Neural progenitor cell (in vitro differentiated cells): ENCODE data around the gene METRNL. TPM values are rescaled to one million over a fixed set of nuclear protein-coding genes. Genes with fewer than 3 reads are reported as not detected.
A peak's percentile ranks its signal among the peaks of the same experiment; 100 is the strongest.

Experiments
- DNase-seq: peaks from one replicate; pipeline ENCODE4 v3.0.0-alpha.2; 2016; ENCODE audit warnings: low spot score
- H2AFZ ChIP-seq: fragments of 200-600 bp; sonication (generic); replicated peaks from 2 replicates; pipeline ENCODE4 v1.6.1; 2016; ENCODE audit warnings: antibody characterized with exemption
- H3F3A ChIP-seq: fragments of 200-600 bp; sonication (generic); 2 replicates; pipeline ENCODE4 v1.6.1; 2016; ENCODE audit warnings: antibody characterized with exemption, low read depth
- H3K27ac ChIP-seq: fragments of 200-600 bp; sonication (generic); 2 replicates; pipeline ENCODE4 v1.5.1; 2016; ENCODE audit warnings: mild to moderate bottlenecking
- H3K27me3 ChIP-seq: fragments of 200-600 bp; sonication (generic); 2 replicates; pipeline ENCODE4 v1.6.1; 2016; ENCODE audit warnings: mild to moderate bottlenecking, moderate library complexity
- H3K36me3 ChIP-seq: fragments of 200-600 bp; sonication (generic); 2 replicates; pipeline ENCODE4 v1.5.1; 2016
- H3K4me1 ChIP-seq: fragments of 200-600 bp; sonication (generic); 2 replicates; pipeline ENCODE4 v1.6.1; 2016; ENCODE audit warnings: mixed run types
- H3K4me2 ChIP-seq: fragments of 200-600 bp; sonication (generic); 2 replicates; pipeline ENCODE4 v1.6.1; 2016
- H3K4me3 ChIP-seq: fragments of 200-600 bp; sonication (generic); 2 replicates; pipeline ENCODE4 v1.5.1; 2016
- H3K79me2 ChIP-seq: fragments of 200-600 bp; sonication (generic); 2 replicates; pipeline ENCODE4 v1.6.1; 2016; ENCODE audit warnings: low read depth
- H3K9ac ChIP-seq: fragments of 200-600 bp; sonication (generic); 2 replicates; pipeline ENCODE4 v1.6.1; 2016
- H3K9me3 ChIP-seq: fragments of 200-600 bp; sonication (generic); 2 replicates; pipeline ENCODE4 v1.5.1; 2016; ENCODE audit warnings: low read depth
- H4K20me1 ChIP-seq: fragments of 200-600 bp; sonication (generic); 2 replicates; pipeline ENCODE4 v1.6.1; 2016; ENCODE audit warnings: low read depth
- H3K27ac Mint-ChIP-seq: 3 replicates; pipeline ENCODE4 v1.8.0; 2021; ENCODE audit warnings: mixed read lengths
- H3K27me3 Mint-ChIP-seq: 2 replicates; pipeline ENCODE4 v1.8.0; 2022; ENCODE audit warnings: low read depth, mild to moderate bottlenecking, inconsistent platforms, moderate library complexity, mixed read lengths; ENCODE audit not compliant: insufficient read depth
- H3K36me3 Mint-ChIP-seq: 3 replicates; pipeline ENCODE4 v1.8.0; 2021; ENCODE audit warnings: mixed read lengths
- H3K4me1 Mint-ChIP-seq: 3 replicates; pipeline ENCODE4 v1.8.0; 2021; ENCODE audit warnings: mixed read lengths
- H3K4me3 Mint-ChIP-seq: 3 replicates; pipeline ENCODE4 v1.8.0; 2021; ENCODE audit warnings: mild to moderate bottlenecking, moderate library complexity, mixed read lengths
- H3K9me3 Mint-ChIP-seq: 3 replicates; pipeline ENCODE4 v1.8.0; 2020; ENCODE audit warnings: mixed read lengths
- EZH2 ChIP-seq: fragments of 200-600 bp; sonication (generic); IDR thresholded peaks from 2 replicates; pipeline ENCODE4 v1.6.1; 2017; ENCODE audit warnings: antibody characterized with exemption, mild to moderate bottlenecking, moderate library complexity
- EZH2phosphoT487 ChIP-seq: fragments of 200-600 bp; sonication (generic); IDR thresholded peaks from 2 replicates; pipeline ENCODE4 v1.6.1; 2017; ENCODE audit warnings: antibody characterized with exemption
- total RNA-seq: library from RNA; depleted of rRNA; stranded (reverse); fragments of >200 nt; gene quantifications from 2 replicates; pipeline ENCODE4 v1.2.3, GENCODE V29; 2015; ENCODE audit warnings: low replicate concordance
- TF ChIP-seq, protein P1 (sequence below): fragments of 200-600 bp; sonication (generic); IDR thresholded peaks from 2 replicates; pipeline ENCODE4 v1.5.1; 2017; ENCODE audit warnings: antibody characterized with exemption, mild to moderate bottlenecking

The METRNL gene
- total RNA-seq, 1 donor from 2014 or later = 3.6 TPM

DNA sequence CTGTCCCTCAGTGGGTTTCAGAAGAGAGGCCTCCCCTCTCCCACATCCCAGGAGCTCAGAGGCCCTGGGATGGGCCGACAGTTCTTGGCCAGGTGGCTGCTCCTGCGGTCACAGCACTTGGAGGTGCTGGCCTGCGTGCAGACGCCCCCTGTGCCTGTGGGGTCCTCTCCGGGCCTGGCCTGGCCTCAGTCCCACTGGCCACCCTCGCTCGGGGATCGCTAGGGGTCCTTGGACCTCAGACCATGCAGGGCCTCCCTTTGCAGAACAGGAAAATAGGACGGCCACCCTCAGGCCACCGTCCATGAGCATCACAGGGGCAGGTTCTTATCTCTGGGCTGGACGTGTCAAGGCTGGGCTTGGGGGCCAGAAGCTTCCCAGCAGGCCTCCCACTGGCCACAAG lies 30.0 kb downstream of the METRNL start:
- H3K4me3 ChIP-seq = no peak overlapping the region
- DNase-seq = no peak
- no peaks in the 10 kb centered on the region for H3K79me2 ChIP-seq
- H3F3A ChIP-seq = no peaks in the 10 kb centered on the region
- Mint-ChIP-seq H3K36me3 (no peaks in the 10 kb centered on the region), H3K4me1 (peaks cover 40% of the 10 kb centered on the region), H3K9me3 (peaks cover 10% of the 10 kb centered on the region), H3K27me3 (peaks cover 16% of the 10 kb centered on the region), H3K27ac (no peak overlapping the region), H3K4me3 (no peak overlapping the region)
- no peaks in the 10 kb centered on the region for H3K9me3 ChIP-seq
- H2AFZ ChIP-seq = no peak overlapping the region
- no peak for TF ChIP-seq EZH2
- TF ChIP-seq EZH2phosphoT487 = no peak
- TF ChIP-seq, protein P1, sequence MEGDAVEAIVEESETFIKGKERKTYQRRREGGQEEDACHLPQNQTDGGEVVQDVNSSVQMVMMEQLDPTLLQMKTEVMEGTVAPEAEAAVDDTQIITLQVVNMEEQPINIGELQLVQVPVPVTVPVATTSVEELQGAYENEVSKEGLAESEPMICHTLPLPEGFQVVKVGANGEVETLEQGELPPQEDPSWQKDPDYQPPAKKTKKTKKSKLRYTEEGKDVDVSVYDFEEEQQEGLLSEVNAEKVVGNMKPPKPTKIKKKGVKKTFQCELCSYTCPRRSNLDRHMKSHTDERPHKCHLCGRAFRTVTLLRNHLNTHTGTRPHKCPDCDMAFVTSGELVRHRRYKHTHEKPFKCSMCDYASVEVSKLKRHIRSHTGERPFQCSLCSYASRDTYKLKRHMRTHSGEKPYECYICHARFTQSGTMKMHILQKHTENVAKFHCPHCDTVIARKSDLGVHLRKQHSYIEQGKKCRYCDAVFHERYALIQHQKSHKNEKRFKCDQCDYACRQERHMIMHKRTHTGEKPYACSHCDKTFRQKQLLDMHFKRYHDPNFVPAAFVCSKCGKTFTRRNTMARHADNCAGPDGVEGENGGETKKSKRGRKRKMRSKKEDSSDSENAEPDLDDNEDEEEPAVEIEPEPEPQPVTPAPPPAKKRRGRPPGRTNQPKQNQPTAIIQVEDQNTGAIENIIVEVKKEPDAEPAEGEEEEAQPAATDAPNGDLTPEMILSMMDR = no peak
- no peaks in the 10 kb centered on the region for H3K27me3 ChIP-seq
- no peak overlapping the region for H3K27ac ChIP-seq
- H3K9ac ChIP-seq = no peak overlapping the region
- H3K4me1 ChIP-seq = no peaks in the 10 kb centered on the region
- H3K36me3 ChIP-seq = no peaks in the 10 kb centered on the region
- no peak overlapping the region for H3K4me2 ChIP-seq
- no peaks in the 10 kb centered on the region for H4K20me1 ChIP-seq

DNA sequence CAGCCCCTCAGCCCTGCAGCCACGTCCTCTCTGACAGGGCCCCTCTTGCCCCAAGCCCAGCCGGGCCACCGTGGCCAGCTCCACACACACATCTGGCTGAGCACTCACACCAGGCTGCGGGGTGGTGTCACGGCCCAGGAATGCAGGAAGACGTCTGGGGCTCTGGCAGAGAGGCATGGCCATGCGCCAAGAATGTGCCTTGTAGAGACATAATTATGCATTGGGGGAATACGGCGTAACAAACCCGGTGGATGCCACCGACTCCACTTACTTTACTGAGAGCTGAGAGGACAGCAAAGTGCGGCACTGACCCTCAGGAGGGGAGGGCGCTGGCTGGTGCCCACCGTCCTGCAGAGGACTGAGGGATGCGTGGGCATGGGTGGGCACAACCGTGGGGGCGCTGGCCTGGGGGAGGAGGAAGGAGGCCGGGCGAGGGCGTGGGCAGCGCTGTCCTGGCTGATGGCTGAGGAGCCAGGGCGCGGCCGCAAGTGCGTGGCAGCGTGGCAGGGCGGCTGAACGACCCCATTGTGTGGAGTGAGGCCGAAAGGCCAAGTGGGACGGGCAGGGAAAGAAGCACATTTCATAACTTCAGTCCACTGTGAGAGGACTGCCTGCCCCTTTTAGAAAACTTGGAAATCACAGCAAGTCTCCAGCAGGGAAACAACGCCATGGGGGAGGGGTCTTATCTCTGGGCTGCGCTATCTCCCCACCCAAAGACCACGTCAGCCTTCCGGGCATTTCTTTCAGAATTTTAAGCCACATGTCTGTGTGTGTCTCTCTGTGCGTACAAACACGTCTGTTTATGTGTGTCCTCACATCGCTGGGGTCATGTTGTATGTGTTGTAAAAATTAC lies 30.6 kb downstream of the METRNL start:
- Histone ChIP-seq H2AFZ (no peak overlapping the region), H3K9ac (no peak overlapping the region), H3K79me2 (no peaks in the 10 kb centered on the region), H3K9me3 (no peaks in the 10 kb centered on the region), H3K36me3 (no peaks in the 10 kb centered on the region), H4K20me1 (no peaks in the 10 kb centered on the region), H3F3A (no peaks in the 10 kb centered on the region), H3K4me3 (no peak overlapping the region), H3K27me3 (no peaks in the 10 kb centered on the region), H3K4me1 (no peaks in the 10 kb centered on the region), H3K4me2 (no peak overlapping the region), H3K27ac (no peak overlapping the region)
- H3K36me3 Mint-ChIP-seq = no peaks in the 10 kb centered on the region
- H3K4me1 Mint-ChIP-seq = peaks cover 43% of the 10 kb centered on the region
- no peak for DNase-seq
- H3K27ac Mint-ChIP-seq = peak overlapping the region; percentile 21
- H3K9me3 Mint-ChIP-seq = peaks cover 10% of the 10 kb centered on the region
- TF ChIP-seq, protein P1 = no peak
- TF ChIP-seq EZH2phosphoT487 (no peak), EZH2 (no peak)
- H3K27me3 Mint-ChIP-seq = peaks cover 17% of the 10 kb centered on the region
- no peak overlapping the region for H3K4me3 Mint-ChIP-seq

DNA sequence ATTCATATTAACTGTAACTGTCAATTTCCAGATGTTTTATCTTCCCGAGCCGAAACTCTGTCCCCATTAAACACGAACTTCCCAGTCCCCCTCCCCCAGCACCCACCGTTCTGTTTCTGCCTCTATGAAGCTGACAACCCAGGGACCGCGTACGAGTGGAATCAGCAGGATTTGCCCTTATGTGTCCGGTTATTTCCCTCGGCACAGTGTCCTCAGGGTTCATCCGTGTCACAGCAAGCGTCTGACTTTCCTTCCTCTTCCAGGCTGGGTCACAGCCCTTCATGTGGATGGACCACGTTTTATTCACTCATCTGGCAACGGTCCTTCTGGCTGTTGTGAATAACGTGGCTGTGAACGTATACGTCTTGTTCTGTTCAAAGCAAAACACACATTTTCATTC lies 31.3 kb downstream of the METRNL start:
- Mint-ChIP-seq H3K36me3 (no peaks in the 10 kb centered on the region), H3K4me3 (no peak overlapping the region), H3K27ac (peak overlapping the region; percentile 21), H3K4me1 (peaks cover 42% of the 10 kb centered on the region), H3K27me3 (peaks cover 17% of the 10 kb centered on the region), H3K9me3 (peaks cover 10% of the 10 kb centered on the region)
- Histone ChIP-seq H3K9ac (no peak overlapping the region), H3K36me3 (no peaks in the 10 kb centered on the region), H3K27ac (no peak overlapping the region), H3K79me2 (no peaks in the 10 kb centered on the region), H2AFZ (no peak overlapping the region), H4K20me1 (no peaks in the 10 kb centered on the region), H3F3A (no peaks in the 10 kb centered on the region), H3K9me3 (no peaks in the 10 kb centered on the region), H3K4me3 (no peak overlapping the region), H3K4me2 (no peak overlapping the region), H3K27me3 (no peaks in the 10 kb centered on the region), H3K4me1 (no peaks in the 10 kb centered on the region)
- TF ChIP-seq, protein P1 = no peak
- TF ChIP-seq EZH2phosphoT487 (no peak), EZH2 (no peak)
- no peak for DNase-seq
